Loucy (cell line): ENCODE measurements around the gene GARIN3.

Source experiments
- H2AFZ ChIP-seq: fragments of 200-600 bp; sonication (generic); 2 replicates; pipeline ENCODE4 v1.6.0; 2016; ENCODE audit warnings: antibody characterized with exemption, mild to moderate bottlenecking, low read length, moderate library complexity
- H3F3A ChIP-seq: fragments of 200-600 bp; 2 replicates; pipeline ENCODE4 v1.6.0; 2016; ENCODE audit warnings: antibody characterized with exemption, low read depth, mild to moderate bottlenecking
- H3K27me3 ChIP-seq: fragments of 200-600 bp; sonication (generic); 2 replicates; pipeline ENCODE4 v1.6.1; 2014; ENCODE audit warnings: low read length, mild to moderate bottlenecking; ENCODE audit not compliant: insufficient read depth, poor library complexity, severe bottlenecking
- H3K36me3 ChIP-seq: fragments of 200-600 bp; sonication (generic); 2 replicates; pipeline ENCODE4 v1.6.1; 2016; ENCODE audit warnings: low read length; ENCODE audit not compliant: insufficient read depth
- H3K4me1 ChIP-seq: fragments of 200-600 bp; sonication (generic); 2 replicates; pipeline ENCODE4 v1.5.1; 2014; ENCODE audit warnings: low read length, mild to moderate bottlenecking; ENCODE audit not compliant: insufficient read depth, poor library complexity, severe bottlenecking
- H3K4me2 ChIP-seq: fragments of 200-600 bp; sonication (generic); 2 replicates; pipeline ENCODE4 v1.6.0; 2014; ENCODE audit warnings: antibody characterized with exemption, low read length, low read depth, mild to moderate bottlenecking; ENCODE audit not compliant: poor library complexity, severe bottlenecking
- H3K4me3 ChIP-seq: fragments of 200-600 bp; sonication (generic); 2 replicates; pipeline ENCODE4 v1.5.1; 2014; ENCODE audit warnings: low read length, mild to moderate bottlenecking, mixed read lengths; ENCODE audit not compliant: poor library complexity, severe bottlenecking
- H3K79me2 ChIP-seq: fragments of 200-600 bp; sonication (generic); 2 replicates; pipeline ENCODE4 v1.6.1; 2014; ENCODE audit warnings: low read length; ENCODE audit not compliant: insufficient read depth
- H3K9ac ChIP-seq: fragments of 200-600 bp; sonication (generic); 2 replicates; pipeline ENCODE4 v1.6.0; 2014; ENCODE audit warnings: mild to moderate bottlenecking, low read depth, low read length, moderate library complexity; ENCODE audit not compliant: poor library complexity, severe bottlenecking
- H3K9me2 ChIP-seq: fragments of 200-600 bp; sonication (generic); replicated peaks from 2 replicates; pipeline ENCODE4 v1.6.1; 2016; ENCODE audit warnings: low read depth, low read length, mixed read lengths
- H3K9me3 ChIP-seq: fragments of 200-600 bp; sonication (generic); 2 replicates; pipeline ENCODE4 v1.6.1; 2014; ENCODE audit warnings: mild to moderate bottlenecking, antibody characterized with exemption, low read length, low read depth; ENCODE audit not compliant: insufficient read depth
- H4K20me1 ChIP-seq: fragments of 200-600 bp; sonication (generic); 2 replicates; pipeline ENCODE4 v1.6.0; 2014; ENCODE audit warnings: antibody characterized with exemption, low read length, mild to moderate bottlenecking; ENCODE audit not compliant: insufficient read depth, poor library complexity, severe bottlenecking
- EZH2phosphoT487 ChIP-seq: fragments of 200-600 bp; IDR thresholded peaks from 2 replicates; pipeline ENCODE4 v1.6.1; 2018; ENCODE audit warnings: antibody characterized with exemption, mild to moderate bottlenecking, moderate library complexity, borderline replicate concordance
- TF ChIP-seq, protein P1 (sequence below): fragments of 200-600 bp; sonication (generic); conservative IDR thresholded peaks from 2 replicates; pipeline ENCODE4 v1.5.1; 2014; ENCODE audit warnings: mild to moderate bottlenecking, antibody characterized with exemption, low read length

GARIN3 gene

DNA sequence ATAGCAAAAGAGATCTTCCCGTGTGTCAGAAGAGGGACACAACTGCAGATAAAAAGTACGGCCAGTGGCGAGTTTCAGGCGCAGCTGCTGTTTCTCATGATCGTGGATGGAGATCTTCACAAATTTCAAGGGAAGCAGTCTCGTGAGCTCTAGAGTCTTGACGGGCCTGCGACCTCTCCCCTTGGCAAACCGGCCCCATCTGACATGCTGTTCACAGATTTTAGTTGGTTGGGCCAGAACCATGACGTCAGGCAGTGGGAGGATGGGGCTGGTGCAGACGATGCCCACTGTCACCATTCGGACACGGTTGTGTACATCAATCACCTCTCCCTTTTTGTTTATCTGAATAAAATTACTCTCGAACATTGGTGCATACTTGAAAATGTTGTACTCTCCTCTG, 396 bp downstream of the GARIN3 start:
- no peak for TF ChIP-seq EZH2phosphoT487
- TF ChIP-seq, protein P1, sequence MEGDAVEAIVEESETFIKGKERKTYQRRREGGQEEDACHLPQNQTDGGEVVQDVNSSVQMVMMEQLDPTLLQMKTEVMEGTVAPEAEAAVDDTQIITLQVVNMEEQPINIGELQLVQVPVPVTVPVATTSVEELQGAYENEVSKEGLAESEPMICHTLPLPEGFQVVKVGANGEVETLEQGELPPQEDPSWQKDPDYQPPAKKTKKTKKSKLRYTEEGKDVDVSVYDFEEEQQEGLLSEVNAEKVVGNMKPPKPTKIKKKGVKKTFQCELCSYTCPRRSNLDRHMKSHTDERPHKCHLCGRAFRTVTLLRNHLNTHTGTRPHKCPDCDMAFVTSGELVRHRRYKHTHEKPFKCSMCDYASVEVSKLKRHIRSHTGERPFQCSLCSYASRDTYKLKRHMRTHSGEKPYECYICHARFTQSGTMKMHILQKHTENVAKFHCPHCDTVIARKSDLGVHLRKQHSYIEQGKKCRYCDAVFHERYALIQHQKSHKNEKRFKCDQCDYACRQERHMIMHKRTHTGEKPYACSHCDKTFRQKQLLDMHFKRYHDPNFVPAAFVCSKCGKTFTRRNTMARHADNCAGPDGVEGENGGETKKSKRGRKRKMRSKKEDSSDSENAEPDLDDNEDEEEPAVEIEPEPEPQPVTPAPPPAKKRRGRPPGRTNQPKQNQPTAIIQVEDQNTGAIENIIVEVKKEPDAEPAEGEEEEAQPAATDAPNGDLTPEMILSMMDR = no peak
- no peaks in the 10 kb centered on the region for H4K20me1 ChIP-seq
- H3K9ac ChIP-seq = no peak overlapping the region
- H3K4me2 ChIP-seq = no peak overlapping the region
- no peaks in the 10 kb centered on the region for H3K79me2 ChIP-seq
- no peaks in the 10 kb centered on the region for H3K36me3 ChIP-seq
- H3K27me3 ChIP-seq = no peaks in the 10 kb centered on the region
- H3F3A ChIP-seq = no peaks in the 10 kb centered on the region
- H2AFZ ChIP-seq = no peak overlapping the region
- H3K4me3 ChIP-seq = no peak overlapping the region
- no peaks in the 10 kb centered on the region for H3K9me2 ChIP-seq
- no peaks in the 10 kb centered on the region for H3K9me3 ChIP-seq
- no peaks in the 10 kb centered on the region for H3K4me1 ChIP-seq

DNA sequence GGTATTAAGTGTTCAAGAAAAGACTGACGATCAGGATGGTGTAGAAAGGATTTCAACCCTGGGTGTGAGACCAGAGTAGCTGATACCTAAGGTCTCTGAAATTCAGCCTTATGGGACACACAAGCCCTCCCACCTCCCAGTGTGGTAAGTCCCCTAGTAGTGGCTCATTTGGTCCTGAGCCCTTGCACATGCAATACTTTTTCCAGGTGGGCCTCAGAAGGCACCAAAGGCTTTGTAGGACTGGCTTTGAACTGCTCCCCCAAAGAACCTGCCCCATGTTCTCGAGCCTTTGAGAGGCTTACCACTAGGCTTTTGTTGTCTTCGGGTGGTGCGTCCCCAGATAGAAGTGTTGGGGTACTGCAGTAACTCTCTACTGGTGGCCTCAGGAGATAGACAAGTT, 803 bp downstream of the GARIN3 start:
- H3K79me2 ChIP-seq = no peaks in the 10 kb centered on the region
- H4K20me1 ChIP-seq = no peaks in the 10 kb centered on the region
- H3K9me2 ChIP-seq = no peaks in the 10 kb centered on the region
- no peaks in the 10 kb centered on the region for H3F3A ChIP-seq
- no peaks in the 10 kb centered on the region for H3K27me3 ChIP-seq
- no peak overlapping the region for H3K4me3 ChIP-seq
- no peaks in the 10 kb centered on the region for H3K4me1 ChIP-seq
- no peak overlapping the region for H3K4me2 ChIP-seq
- no peaks in the 10 kb centered on the region for H3K36me3 ChIP-seq
- no peaks in the 10 kb centered on the region for H3K9me3 ChIP-seq
- TF ChIP-seq, protein P1 = no peak
- TF ChIP-seq EZH2phosphoT487 = no peak
- no peak overlapping the region for H2AFZ ChIP-seq
- no peak overlapping the region for H3K9ac ChIP-seq

DNA sequence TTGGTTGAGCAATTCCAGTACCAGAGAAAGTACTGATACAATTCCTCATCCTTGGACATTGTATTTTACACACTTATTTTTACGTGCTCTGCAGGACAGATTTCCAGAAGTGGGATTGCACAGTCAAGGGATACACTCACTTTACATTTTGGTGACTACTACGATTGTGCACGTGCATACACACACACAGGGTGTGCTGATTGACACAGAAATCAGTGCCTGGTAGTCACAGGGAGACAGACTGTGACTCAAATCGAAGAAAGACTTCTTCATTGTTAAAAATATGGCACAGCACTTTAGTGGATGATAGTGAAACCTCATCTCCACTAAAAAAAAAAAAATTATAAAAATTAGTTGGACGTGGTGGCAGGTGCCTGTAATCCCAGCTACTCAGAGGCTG, 1.5 kb downstream of the GARIN3 start:
- Histone ChIP-seq H4K20me1 (no peaks in the 10 kb centered on the region), H3K4me2 (no peak overlapping the region), H3F3A (no peaks in the 10 kb centered on the region), H3K9me2 (no peaks in the 10 kb centered on the region), H3K9me3 (no peaks in the 10 kb centered on the region), H3K36me3 (no peaks in the 10 kb centered on the region), H2AFZ (no peak overlapping the region), H3K27me3 (no peaks in the 10 kb centered on the region), H3K4me3 (no peak overlapping the region), H3K9ac (no peak overlapping the region), H3K79me2 (no peaks in the 10 kb centered on the region), H3K4me1 (no peaks in the 10 kb centered on the region)
- TF ChIP-seq, protein P1 = no peak
- TF ChIP-seq EZH2phosphoT487 = no peak
